CD14-positive monocyte (primary cell): ENCODE results near the gene ZFHX3. TPM values are rescaled to one million over a fixed set of nuclear protein-coding genes. Genes with fewer than 3 reads are reported as not detected.

Source experiments
- DNase-seq, 3 donors: peaks; one replicate each; pipeline ENCODE4 v3.0.0-alpha.2; 2011 to 2022
- H2AFZ ChIP-seq: 2 replicates; pipeline ENCODE4 v1.6.0; 2012; ENCODE audit warnings: mild to moderate bottlenecking, low read depth, low read length, inconsistent platforms; ENCODE audit not compliant: insufficient read depth, poor library complexity, severe bottlenecking
- H3K27ac ChIP-seq, 2 donors: 1 replicate in 1 of 2; 2 replicates in 1 of 2; pipeline ENCODE4 v1.5.1; 2012 to 2013; ENCODE audit warnings: low read length in 2 of 2, control low read depth in 1 of 2, inconsistent platforms in 1 of 2, low read depth in 1 of 2, mild to moderate bottlenecking in 1 of 2
- H3K27me3 ChIP-seq, 2 donors: one replicate each; pipeline versions ENCODE4 v1.6.0 to v1.6.1; 2011 to 2013; ENCODE audit warnings: low read length in 2 of 2; ENCODE audit not compliant: control insufficient read depth in 2 of 2, insufficient read depth in 2 of 2
- H3K36me3 ChIP-seq, 2 donors: replicated peaks in 1 of 2; 1 replicate in 1 of 2; 2 replicates in 1 of 2; pipeline versions ENCODE4 v1.5.1 to v1.6.1; 2012 to 2013; ENCODE audit warnings: low read length in 2 of 2, control low read depth in 1 of 2, inconsistent platforms in 1 of 2, mild to moderate bottlenecking in 1 of 2; ENCODE audit not compliant: insufficient read depth in 2 of 2, control insufficient read depth in 1 of 2
- H3K4me1 ChIP-seq, 2 donors: 1 replicate in 1 of 2; 2 replicates in 1 of 2; pipeline versions ENCODE4 v1.5.1 to v1.6.1; 2012 to 2013; ENCODE audit warnings: low read length in 2 of 2, control low read depth in 1 of 2, inconsistent platforms in 1 of 2, mild to moderate bottlenecking in 1 of 2, moderate library complexity in 1 of 2; ENCODE audit not compliant: insufficient read depth in 2 of 2, control insufficient read depth in 1 of 2
- H3K4me2 ChIP-seq: replicated peaks from 2 replicates; pipeline ENCODE3; 2012; ENCODE audit warnings: low read length, moderate library complexity, mild to moderate bottlenecking; ENCODE audit not compliant: poor library complexity, severe bottlenecking; ENCODE audit errors: extremely low read depth
- H3K4me3 ChIP-seq, 3 experiments: fragments of 200-600 bp in 1 of 3; sonication (generic) in 1 of 3; replicated peaks in 1 of 3; 1 replicate in 2 of 3; 2 replicates in 1 of 3; pipeline ENCODE4 v1.5.1; 2011 to 2013; ENCODE audit warnings: low read length in 3 of 3, mild to moderate bottlenecking in 3 of 3, control low read depth in 2 of 3, low read depth in 2 of 3, inconsistent platforms in 1 of 3, moderate library complexity in 1 of 3
- H3K79me2 ChIP-seq: 2 replicates; pipeline ENCODE4 v1.6.0; 2012; ENCODE audit warnings: mild to moderate bottlenecking, control low read depth, inconsistent platforms, low read length, moderate library complexity; ENCODE audit not compliant: insufficient read depth
- H3K9ac ChIP-seq: 2 replicates; pipeline ENCODE4 v1.6.0; 2017; ENCODE audit warnings: low read length, mild to moderate bottlenecking; ENCODE audit not compliant: insufficient read depth, poor library complexity, severe bottlenecking
- H3K9me3 ChIP-seq, 2 donors: replicated peaks in 1 of 2; 1 replicate in 1 of 2; 2 replicates in 1 of 2; pipeline versions ENCODE4 v1.5.1 to v1.6.1; 2012 to 2013; ENCODE audit warnings: low read length in 2 of 2, control low read depth in 1 of 2; ENCODE audit not compliant: control insufficient read depth in 1 of 2, insufficient read depth in 1 of 2
- H4K20me1 ChIP-seq: 2 replicates; pipeline ENCODE4 v1.6.0; 2012; ENCODE audit warnings: mild to moderate bottlenecking, low read length, control low read depth, moderate library complexity; ENCODE audit not compliant: insufficient read depth
- H3K27ac Mint-ChIP-seq, 7 donors: one replicate each; pipeline ENCODE4 v1.8.0; 2020; ENCODE audit warnings: mild to moderate bottlenecking in 7 of 7, mixed read lengths in 7 of 7, moderate library complexity in 6 of 7, inconsistent platforms in 2 of 7
- H3K27me3 Mint-ChIP-seq, 3 donors: one replicate each; pipeline ENCODE4 v1.8.0; 2021 to 2022; ENCODE audit warnings: low read depth in 3 of 3, mild to moderate bottlenecking in 3 of 3, mixed read lengths in 3 of 3, moderate library complexity in 3 of 3, inconsistent platforms in 1 of 3
- H3K36me3 Mint-ChIP-seq, 2 donors: one replicate each; pipeline ENCODE4 v1.8.0; 2020; ENCODE audit warnings: mixed read lengths in 2 of 2, inconsistent platforms in 1 of 2, mild to moderate bottlenecking in 1 of 2
- H3K4me1 Mint-ChIP-seq: one replicate; pipeline ENCODE4 v1.8.0; 2020; ENCODE audit warnings: mild to moderate bottlenecking, mixed read lengths
- H3K4me3 Mint-ChIP-seq, 2 donors: one replicate each; pipeline ENCODE4 v1.8.0; 2020; ENCODE audit warnings: mild to moderate bottlenecking in 2 of 2, mixed read lengths in 2 of 2, moderate library complexity in 1 of 2
- H3K9me3 Mint-ChIP-seq, 7 donors: one replicate each; pipeline ENCODE4 v1.8.0; 2020 to 2022; ENCODE audit warnings: mixed read lengths in 7 of 7, mild to moderate bottlenecking in 6 of 7, moderate library complexity in 6 of 7, inconsistent platforms in 2 of 7
- WGBS: methylation state at CpG from one replicate; pipeline ENCODE4 v1.1.5; 2013; ENCODE audit warnings: missing lambda C conversion rate; ENCODE audit not compliant: insufficient coverage; 5-methylcytosine and 5-hydroxymethylcytosine counted together
- intact Hi-C, 2 donors: fragments of 100-400 bp; cut with micrococcal nuclease; formaldehyde crosslinking; loops; one replicate each; pipeline versions ENCODE4 v1.15.0 to v1.15.1; 2023
- polyA plus RNA-seq, 3 donors: library from polyadenylated mRNA; depleted of rRNA in 1 of 3; unstranded in 2 of 3; stranded (reverse) in 1 of 3; fragments of 300-500 nt in 2 of 3; fragments of >200 nt in 1 of 3; fragmentation: Illumina TruSeq in 2 of 3; gene quantifications; 1 replicate in 2 of 3; 2 replicates in 1 of 3; pipeline ENCODE4 v1.2.3, GENCODE V29; 2012 to 2021
- TF ChIP-seq, protein P1 (sequence below): fragments of 200-600 bp; IDR thresholded peaks from one replicate; pipeline ENCODE4 v1.8.0; 2022; ENCODE audit warnings: antibody characterized with exemption, mild to moderate bottlenecking

ZFHX3 gene
- polyA plus RNA-seq, 3 donors: 0.42 to 4.2 (median 0.43) TPM

DNA sequence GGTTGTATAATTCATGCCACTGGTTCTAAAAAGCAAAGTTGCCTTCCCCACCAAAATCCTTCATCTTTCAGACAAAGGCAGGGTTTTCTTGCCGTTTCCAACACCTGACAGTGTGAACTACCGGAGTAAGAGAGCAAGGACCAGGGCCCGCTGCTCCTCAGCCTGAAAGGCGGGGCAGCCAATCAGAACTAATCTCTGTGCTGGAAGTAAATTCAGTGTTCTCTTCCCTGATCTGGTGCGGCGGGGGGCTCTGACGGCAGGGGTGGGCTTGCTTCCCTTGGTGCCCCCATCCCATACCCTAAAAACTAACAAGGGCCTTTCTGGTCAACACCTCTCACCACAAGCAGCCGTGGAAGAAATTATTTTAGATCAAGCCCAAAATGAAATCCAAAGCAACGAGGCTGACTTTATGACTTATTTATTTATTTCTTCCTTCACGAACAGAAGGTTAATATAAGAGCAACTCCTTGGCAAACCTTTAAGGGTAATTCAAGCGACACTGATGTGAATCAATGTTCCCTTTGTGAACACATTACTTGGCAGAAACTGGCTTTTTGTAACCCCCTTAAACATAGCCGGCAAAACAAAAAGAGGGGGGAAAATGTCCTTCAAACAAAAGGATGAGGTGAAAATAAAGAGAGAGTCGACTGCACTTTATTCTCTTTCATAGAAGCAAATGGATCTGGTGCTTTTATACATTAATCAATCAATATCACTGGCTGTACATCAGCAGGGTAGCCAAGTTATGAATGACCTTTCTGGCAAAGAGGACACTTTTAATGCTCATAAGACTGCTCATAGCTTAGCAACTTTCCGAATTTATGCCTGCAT, 189.9 kb downstream of the ZFHX3 start:
- TF ChIP-seq, protein P1, sequence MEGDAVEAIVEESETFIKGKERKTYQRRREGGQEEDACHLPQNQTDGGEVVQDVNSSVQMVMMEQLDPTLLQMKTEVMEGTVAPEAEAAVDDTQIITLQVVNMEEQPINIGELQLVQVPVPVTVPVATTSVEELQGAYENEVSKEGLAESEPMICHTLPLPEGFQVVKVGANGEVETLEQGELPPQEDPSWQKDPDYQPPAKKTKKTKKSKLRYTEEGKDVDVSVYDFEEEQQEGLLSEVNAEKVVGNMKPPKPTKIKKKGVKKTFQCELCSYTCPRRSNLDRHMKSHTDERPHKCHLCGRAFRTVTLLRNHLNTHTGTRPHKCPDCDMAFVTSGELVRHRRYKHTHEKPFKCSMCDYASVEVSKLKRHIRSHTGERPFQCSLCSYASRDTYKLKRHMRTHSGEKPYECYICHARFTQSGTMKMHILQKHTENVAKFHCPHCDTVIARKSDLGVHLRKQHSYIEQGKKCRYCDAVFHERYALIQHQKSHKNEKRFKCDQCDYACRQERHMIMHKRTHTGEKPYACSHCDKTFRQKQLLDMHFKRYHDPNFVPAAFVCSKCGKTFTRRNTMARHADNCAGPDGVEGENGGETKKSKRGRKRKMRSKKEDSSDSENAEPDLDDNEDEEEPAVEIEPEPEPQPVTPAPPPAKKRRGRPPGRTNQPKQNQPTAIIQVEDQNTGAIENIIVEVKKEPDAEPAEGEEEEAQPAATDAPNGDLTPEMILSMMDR: no peak
- Histone ChIP-seq H2AFZ (no peak overlapping the region), H3K4me1 (peaks cover 23% of the 10 kb centered on the region in 2 donors), H3K4me2 (no peak overlapping the region), H3K36me3 (no peaks in the 10 kb centered on the region), H3K9ac (no peak overlapping the region), H3K27me3 (no peaks in the 10 kb centered on the region), H3K4me3 (no peak overlapping the region), H3K79me2 (no peaks in the 10 kb centered on the region), H3K27ac (no peak overlapping the region), H4K20me1 (peaks cover 3% of the 10 kb centered on the region), H3K9me3 (no peaks in the 10 kb centered on the region)
- peaks cover 7 to 8% of the 10 kb centered on the region in 2 donors for H3K36me3 Mint-ChIP-seq
- no peaks in the 10 kb centered on the region for H3K9me3 Mint-ChIP-seq
- H3K4me3 Mint-ChIP-seq: no peak overlapping the region
- peaks cover 0 to 1% (median 0%) of the 10 kb centered on the region in 3 donors for H3K27me3 Mint-ChIP-seq
- H3K4me1 Mint-ChIP-seq: peaks cover 23% of the 10 kb centered on the region
- H3K27ac Mint-ChIP-seq: no peak overlapping the region
- WGBS: 100% methylated on average over 7 of the region's 14 CpGs
- intact Hi-C loops: loop anchor here in 1 of 2 donors (10.0 kb wide), 1 partner anchor 197 kb away; no protein-coding TSS in a partner anchor
- DNase-seq: no peak

DNA sequence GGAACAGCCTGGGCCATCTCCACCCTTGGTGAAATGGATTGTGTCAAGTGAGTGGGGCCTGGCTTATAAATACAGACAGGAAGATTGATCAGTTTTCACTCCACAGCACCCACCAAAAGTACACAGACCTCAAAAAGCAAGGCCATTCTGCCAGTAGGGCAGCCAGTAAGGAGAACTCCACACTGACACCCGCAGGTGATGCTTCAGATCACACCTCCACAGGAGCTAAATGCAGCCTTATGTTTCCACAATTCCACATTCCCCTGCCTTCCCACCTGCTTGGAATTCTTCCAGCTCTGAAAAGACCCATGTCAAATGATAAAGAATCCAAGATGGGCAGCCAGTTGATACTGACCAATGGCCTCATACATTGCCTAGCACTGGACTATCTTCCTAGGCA, 191.1 kb downstream of the ZFHX3 start:
- Mint-ChIP-seq H3K36me3 (peaks cover 7 to 8% of the 10 kb centered on the region in 2 donors), H3K4me3 (no peak overlapping the region), H3K27ac (no peak overlapping the region), H3K9me3 (peaks cover 0 to 3% (median 0%) of the 10 kb centered on the region in 7 donors), H3K4me1 (peaks cover 35% of the 10 kb centered on the region), H3K27me3 (peaks cover 0 to 1% (median 0%) of the 10 kb centered on the region in 3 donors)
- DNase-seq: peak in 1 of 3 donors; percentile 20
- Histone ChIP-seq H3K36me3 (no peaks in the 10 kb centered on the region), H3K27me3 (no peaks in the 10 kb centered on the region), H3K27ac (no peak overlapping the region), H4K20me1 (peaks cover 3% of the 10 kb centered on the region), H3K4me1 (peaks cover 34 to 35% of the 10 kb centered on the region in 2 donors), H3K4me2 (no peak overlapping the region), H3K79me2 (no peaks in the 10 kb centered on the region), H2AFZ (no peak overlapping the region), H3K4me3 (no peak overlapping the region), H3K9me3 (no peaks in the 10 kb centered on the region), H3K9ac (no peak overlapping the region)
- intact Hi-C loops: loop anchor here in 1 of 2 donors (10.0 kb wide), 1 partner anchor 198 kb away; no protein-coding TSS in a partner anchor
- TF ChIP-seq, protein P1: peak; percentile 53
- WGBS: 60% methylated on average over 1 of the region's 1 CpG
